GM12878 (cell line): Measurements from ENCODE around the gene ZNF276. TPM values are rescaled to one million over a fixed set of nuclear protein-coding genes. Genes with fewer than 3 reads are reported as not detected.

Source experiments
- ATAC-seq: fragments of 200-7000 bp; cut with Tn5 transposase; 3 replicates; pipeline ENCODE4 v1.9.1; 2020; ENCODE audit warnings: mild to moderate bottlenecking, moderate library complexity
- BruUV-seq: library from RNA; stranded (reverse); fragments of 400-500 nt; replicated peaks from 2 replicates; lab custom pipeline; 2021; lab: Mats Ljungman, UMichigan
- CTCF ChIA-PET: fragments of 300-600 bp; sonication (Branson Sonifier 250); formaldehyde crosslinking; extraction: SDS; loops from one replicate; lab custom pipeline; 2021; ENCODE audit warnings: inconsistent platforms; lab: Yijun Ruan, JAX
- POLR2A ChIA-PET: fragments of 350-600 bp; formaldehyde crosslinking; extraction: SDS; loops from one replicate; lab custom pipeline; 2021; ENCODE audit warnings: inconsistent platforms; lab: Charles Lee
- RAD21 ChIA-PET: fragments of 300-600 bp; sonication (Branson Sonifier 250); formaldehyde crosslinking; loops from one replicate; lab custom pipeline; 2023; ENCODE audit warnings: antibody characterized with exemption; ENCODE audit not compliant: unreplicated experiment; lab: Charles Lee
- SMC1A ChIA-PET: fragments of 300-600 bp; sonication (Branson Sonifier 250); formaldehyde crosslinking; loops from one replicate; lab custom pipeline; 2023; ENCODE audit not compliant: unreplicated experiment, uncharacterized antibody; lab: Charles Lee
- DNase-seq: peaks from one replicate; pipeline ENCODE4 v3.0.0-alpha.2; 2011; ENCODE audit warnings: low read depth, low spot score
- FAIRE-seq: peaks from 3 replicates; lab custom pipeline; 2011; peaks lifted over from hg19 to GRCh38; lab: Jason Lieb, UNC
- H2AFZ ChIP-seq: 2 replicates; pipeline ENCODE4 v1.6.0; 2011; ENCODE audit warnings: low read depth, low read length, control low read depth; ENCODE audit not compliant: control insufficient read depth
- H3K27ac ChIP-seq: 2 replicates; pipeline ENCODE4 v1.5.1; 2011; ENCODE audit warnings: control low read depth; ENCODE audit not compliant: control insufficient read depth, insufficient read depth
- H3K27me3 ChIP-seq, 2 experiments: replicated peaks in 1 of 2; 2 replicates each; pipeline versions ENCODE4 v1.6.0 to v1.6.1; 2011; ENCODE audit warnings: low read length in 1 of 2; ENCODE audit not compliant: control insufficient read depth in 2 of 2, insufficient read depth in 2 of 2
- H3K36me3 ChIP-seq, 2 experiments: 2 replicates each; pipeline ENCODE4 v1.5.1; 2011; ENCODE audit warnings: low read length in 1 of 2; ENCODE audit not compliant: control insufficient read depth in 2 of 2, insufficient read depth in 2 of 2
- H3K4me1 ChIP-seq: 2 replicates; pipeline ENCODE4 v1.6.1; 2011; ENCODE audit warnings: mild to moderate bottlenecking, low read length, moderate library complexity, mixed read lengths; ENCODE audit not compliant: control insufficient read depth, insufficient read depth
- H3K4me2 ChIP-seq: 2 replicates; pipeline ENCODE4 v1.6.0; 2011; ENCODE audit warnings: control low read depth; ENCODE audit not compliant: control insufficient read depth, insufficient read depth
- H3K4me3 ChIP-seq: fragments of 200-600 bp; sonication (generic); 2 replicates; pipeline ENCODE4 v1.5.1; 2016
- H3K79me2 ChIP-seq: 2 replicates; pipeline ENCODE4 v1.6.0; 2011; ENCODE audit warnings: low read length; ENCODE audit not compliant: control insufficient read depth, insufficient read depth
- H3K9ac ChIP-seq: 2 replicates; pipeline ENCODE4 v1.8.0; 2011; ENCODE audit warnings: low read length, control low read depth, mixed read lengths; ENCODE audit not compliant: control insufficient read depth, insufficient read depth
- H3K9me3 ChIP-seq: replicated peaks from 3 replicates; pipeline ENCODE4 v1.5.1; 2011; ENCODE audit warnings: mild to moderate bottlenecking, low read length; ENCODE audit not compliant: control insufficient read depth, insufficient read depth
- H4K20me1 ChIP-seq: 2 replicates; pipeline ENCODE4 v1.6.0; 2011; ENCODE audit not compliant: control insufficient read depth, insufficient read depth
- MLLT1 ChIP-seq: fragments of 450-650 bp; IDR thresholded peaks from 2 replicates; pipeline ENCODE4 v1.6.1; 2016; ENCODE audit warnings: mild to moderate bottlenecking
- POLR2A ChIP-seq: IDR thresholded peaks from 2 replicates; pipeline ENCODE4 v1.6.1; 2011; ENCODE audit warnings: low read depth, mild to moderate bottlenecking, low read length
- POLR2AphosphoS5 ChIP-seq: IDR thresholded peaks from 2 replicates; pipeline ENCODE4 v1.6.1; 2011; ENCODE audit warnings: mild to moderate bottlenecking, low read length, inconsistent platforms
- ZSCAN29 ChIP-seq: fragments of 450-650 bp; IDR thresholded peaks from 2 replicates; pipeline ENCODE4 v1.6.1; 2017; ENCODE audit warnings: mild to moderate bottlenecking, moderate library complexity
- WGBS: methylation state at CpG from one replicate; pipeline ENCODE4 v1.1.6; 2016; ENCODE audit warnings: low lambda C conversion rate; ENCODE audit not compliant: insufficient replicate concordance, insufficient coverage; ENCODE audit errors: missing lambda C conversion rate; 5-methylcytosine and 5-hydroxymethylcytosine counted together
- in situ Hi-C: fragments of 300-500 bp; cut with MboI; formaldehyde crosslinking; loops from 9 replicates; pipeline ENCODE4 v1.14.3; 2018; ENCODE audit warnings: mixed read lengths
- intact Hi-C: fragments of 100-400 bp; cut with micrococcal nuclease; formaldehyde crosslinking; loops from one replicate; pipeline ENCODE4 v1.14.2; 2022; ENCODE audit not compliant: unreplicated experiment
- polyA plus RNA-seq, 11 experiments: library from polyadenylated mRNA; depleted of rRNA in 4 of 11; unstranded in 6 of 11; stranded (reverse) in 5 of 11; fragments of >200 nt; fragmentation: Nextera tagmentation in 4 of 11; fragmentation: Illumina TruSeq in 1 of 11; extraction: Ambion mirVana in 4 of 11; extraction: Trizol in 1 of 11; gene quantifications; 1 replicate in 1 of 11; 2 replicates in 10 of 11; pipeline versions ENCODE4 v1.2.1 to v1.2.3, GENCODE V29; 2011 to 2016; ENCODE audit warnings: inconsistent platforms in 2 of 11, missing spikeins in 2 of 11, low read depth in 1 of 11
- total RNA-seq, 4 experiments: library from RNA; depleted of rRNA in 3 of 4; stranded (reverse); fragments of >200 nt in 3 of 4; fragmentation: Illumina TruSeq in 1 of 4; extraction: Trizol in 1 of 4; gene quantifications; 2 replicates each; pipeline versions ENCODE4 v1.2.1 to v1.2.3, GENCODE V29; 2013 to 2021

ZNF276 gene
- total and polyA plus RNA-seq, 10 of the 15 experiments (the other 5 are each of a cell fraction or from before 2014, with no cell fraction given), result 0.27 to 22.7 (median 8.7) TPM

- no peak for FAIRE-seq
- H3K9me3 ChIP-seq, result no peaks in the 10 kb centered on the region
- 85% methylated on average over 11 of the region's 11 CpGs for WGBS
- no peak for DNase-seq
- H3K4me1 ChIP-seq, result peaks cover 3% of the 10 kb centered on the region; the same call in 1 of the 2 replicates
- in situ Hi-C loops (no loop called here), intact Hi-C loops (no loop called here)
- peaks cover 42 to 59% of the 10 kb centered on the region in 2 experiments; a peak in 3 of 4 replicates for H3K36me3 ChIP-seq
- peak; percentile 71 for TF ChIP-seq POLR2A
- TF ChIP-seq ZSCAN29, result no peak
- TF ChIP-seq POLR2AphosphoS5, result peak; percentile 37; the same call in 1 of the 2 replicates
- SMC1A ChIA-PET, result interaction anchor here (1.5 kb wide), 1 partner anchor 36 kb away, joined by 3 read pairs; no protein-coding TSS in a partner anchor
- BruUV-seq, result no TSS peak
- POLR2A ChIA-PET, result no interaction called here
- no peaks in the 10 kb centered on the region for H3K79me2 ChIP-seq
- ATAC-seq, result no peak; the same call in 2 of the 3 replicates
- RAD21 ChIA-PET, result interaction anchor here (1.3 kb wide), 1 partner anchor 36 kb away, joined by 4 read pairs; no protein-coding TSS in a partner anchor
- no peaks in the 10 kb centered on the region for H3K27me3 ChIP-seq
- no peak overlapping the region for H3K9ac ChIP-seq
- no peak overlapping the region for H2AFZ ChIP-seq
- CTCF ChIA-PET, result interaction anchor here (0.6 to 1.6 kb wide), 4 partner anchors 9 to 92 kb away, joined by 3 to 4 read pairs (median 3); no protein-coding TSS in a partner anchor
- no peak overlapping the region for H3K4me2 ChIP-seq
- H4K20me1 ChIP-seq, result no peaks in the 10 kb centered on the region
- H3K27ac ChIP-seq, result no peak overlapping the region
- H3K4me3 ChIP-seq, result no peak overlapping the region
Observed at GRCh38 chr16:89741342-89742014, 20.1 kb downstream of the ZNF276 start.

GRCh38 chr16:89742948-89743347 is 21.6 kb downstream of the ZNF276 start:
- H3K9me3 ChIP-seq, result no peaks in the 10 kb centered on the region
- no peak overlapping the region for H3K9ac ChIP-seq

More at GRCh38 chr16:89742948-89743347, 21.6 kb downstream of the ZNF276 start:
- Histone ChIP-seq H2AFZ (no peak overlapping the region), H3K4me3 (no peak overlapping the region), H3K36me3 (peaks cover 34 to 64% of the 10 kb centered on the region in 2 experiments; a peak in 3 of 4 replicates), H3K4me2 (no peak overlapping the region), H3K4me1 (no peaks in the 10 kb centered on the region), H3K79me2 (no peaks in the 10 kb centered on the region), H4K20me1 (no peaks in the 10 kb centered on the region), H3K27me3 (no peaks in the 10 kb centered on the region), H3K27ac (no peak overlapping the region)
- no TSS peak for BruUV-seq
- ChIA-PET POLR2A (no interaction called here), CTCF (interaction anchor here (0.9 to 2.3 kb wide), 2 partner anchors 37 to 118 kb away, joined by 3 to 5 read pairs; no protein-coding TSS in a partner anchor), RAD21 (no interaction called here), SMC1A (no interaction called here)
- in situ Hi-C loops, result no loop called here
- WGBS, result 32% methylated on average over 3 of the region's 4 CpGs
- TF ChIP-seq MLLT1 (no peak), POLR2A (peak; percentile 64)
- intact Hi-C loops, result no loop called here
- DNase-seq (no peak), FAIRE-seq (no peak), ATAC-seq (no peak)
